ENCODE data around the gene ADAP1.
"Not testable (repeated sequence)": the region's sequence is repeated elsewhere in the genome, so short reads cannot be mapped to it uniquely, and the experiment has no call there.

DNA sequence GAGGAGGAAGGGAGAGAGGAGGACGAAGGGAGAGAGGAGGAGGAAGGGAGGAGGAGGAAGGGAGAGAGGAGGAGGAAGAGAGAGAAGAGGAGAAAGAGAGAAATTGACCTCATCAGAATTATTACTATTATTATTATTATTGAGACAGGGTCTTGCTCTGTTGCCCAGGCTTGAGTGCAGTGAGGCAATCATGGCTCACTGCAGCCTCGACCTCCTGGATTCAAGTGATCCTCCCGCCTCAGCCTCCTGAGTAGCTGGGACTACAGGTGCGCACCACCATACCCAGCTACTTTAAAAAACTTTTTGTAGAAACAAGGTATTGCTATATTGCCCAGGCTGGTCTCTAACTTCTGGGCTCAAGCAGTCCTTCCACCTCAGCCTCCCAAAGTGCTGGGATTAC is 10.7 kb downstream of the ADAP1 start:
- TF ChIP-seq POLR2A (IDR thresholded peaks at IDR 0.05; ENCODE audit: low read depth, low read length); POLR2AphosphoS5 (IDR thresholded peaks at IDR 0.05; ENCODE audit: low read depth, low read length); TAF1 (IDR thresholded peaks at IDR 0.05; ENCODE audit: borderline replicate concordance, low read depth, low read length): not testable (repeated sequence)
